ENCODE results near the gene HBS1L.
"Not testable (repeated sequence)": the region's sequence is repeated elsewhere in the genome, so short reads cannot be mapped to it uniquely, and the experiment has no call there.

HBS1L gene

GRCh38 chr6:135073756-135074393 lies 19.3 kb upstream of the HBS1L start:
- DNase-seq (ENCODE audit: low read depth) = no peak

- DNase-seq (ENCODE audit: low read depth) = no peak
Measured at GRCh38 chr6:135073217-135073616, 18.6 kb upstream of the HBS1L start.

- no peak for DNase-seq (ENCODE audit: low read depth)
Measured at GRCh38 chr6:135072753-135073152, 18.1 kb upstream of the HBS1L start.

- no peak for DNase-seq (ENCODE audit: low read depth)
Measured at GRCh38 chr6:135071541-135071940, 16.9 kb upstream of the HBS1L start.

- no peak for DNase-seq (ENCODE audit: low read depth)
Measured at GRCh38 chr6:135067911-135068310, 13.3 kb upstream of the HBS1L start.

- DNase-seq (ENCODE audit: low read depth) = no peak
Measured at GRCh38 chr6:135066806-135067205, 12.2 kb upstream of the HBS1L start.

- DNase-seq (ENCODE audit: low read depth) = no peak
Measured at GRCh38 chr6:135066397-135066796, 11.8 kb upstream of the HBS1L start.

GRCh38 chr6:135064586-135064985 lies 10.0 kb upstream of the HBS1L start:
- no peak for DNase-seq (ENCODE audit: low read depth)

GRCh38 chr6:135063926-135064325 lies 9.3 kb upstream of the HBS1L start:
- no peak for DNase-seq (ENCODE audit: low read depth)

- no peak for DNase-seq (ENCODE audit: low read depth)
Measured at GRCh38 chr6:135062735-135063134, 8.1 kb upstream of the HBS1L start.

GRCh38 chr6:135060076-135060475 lies 5.5 kb upstream of the HBS1L start:
- no peak for DNase-seq (ENCODE audit: low read depth)

- DNase-seq (ENCODE audit: low read depth) = not testable (repeated sequence)
Measured at GRCh38 chr6:135058299-135058698, 3.7 kb upstream of the HBS1L start.

GRCh38 chr6:135056632-135057031 lies 2.0 kb upstream of the HBS1L start:
- DNase-seq (ENCODE audit: low read depth) = no peak

- DNase-seq (ENCODE audit: low read depth) = no peak
Measured at GRCh38 chr6:135054226-135054568, 425 bp downstream of the HBS1L start.

- no peak for DNase-seq (ENCODE audit: low read depth)
Measured at GRCh38 chr6:135053406-135053805, 1.2 kb downstream of the HBS1L start.

GRCh38 chr6:135052939-135053338 lies 1.7 kb downstream of the HBS1L start:
- no peak for DNase-seq (ENCODE audit: low read depth)

- DNase-seq (ENCODE audit: low read depth) = no peak
Measured at GRCh38 chr6:135048915-135049314, 5.7 kb downstream of the HBS1L start.

- DNase-seq (ENCODE audit: low read depth) = no peak
Measured at GRCh38 chr6:135047336-135047735, 7.3 kb downstream of the HBS1L start.

- no peak for DNase-seq (ENCODE audit: low read depth)
Measured at GRCh38 chr6:135046912-135047311, 7.7 kb downstream of the HBS1L start.

GRCh38 chr6:135044639-135045038 lies 10.0 kb downstream of the HBS1L start:
- no peak for DNase-seq (ENCODE audit: low read depth)

GRCh38 chr6:135043846-135044245 lies 10.8 kb downstream of the HBS1L start:
- DNase-seq (ENCODE audit: low read depth) = no peak

- DNase-seq (ENCODE audit: low read depth) = no peak
Measured at GRCh38 chr6:135043364-135043763, 11.3 kb downstream of the HBS1L start.

- no peak for DNase-seq (ENCODE audit: low read depth)
Measured at GRCh38 chr6:135038335-135038734, 16.3 kb downstream of the HBS1L start.

- no peak for DNase-seq (ENCODE audit: low read depth)
Measured at GRCh38 chr6:135037541-135037940, 17.1 kb downstream of the HBS1L start.
